GM21723 (cell line): ENCODE data around the gene AFF1.
"Not testable (repeated sequence)": the region's sequence is repeated elsewhere in the genome, so short reads cannot be mapped to it uniquely, and the experiment has no call there.

Experiments used
- ATAC-seq: cut with Tn5 transposase; IDR thresholded peaks from one replicate; pipeline ENCODE4 v1.9.1; 2021; ENCODE audit warnings: mild to moderate bottlenecking, moderate library complexity; ENCODE audit not compliant: unreplicated experiment

AFF1 gene

DNA sequence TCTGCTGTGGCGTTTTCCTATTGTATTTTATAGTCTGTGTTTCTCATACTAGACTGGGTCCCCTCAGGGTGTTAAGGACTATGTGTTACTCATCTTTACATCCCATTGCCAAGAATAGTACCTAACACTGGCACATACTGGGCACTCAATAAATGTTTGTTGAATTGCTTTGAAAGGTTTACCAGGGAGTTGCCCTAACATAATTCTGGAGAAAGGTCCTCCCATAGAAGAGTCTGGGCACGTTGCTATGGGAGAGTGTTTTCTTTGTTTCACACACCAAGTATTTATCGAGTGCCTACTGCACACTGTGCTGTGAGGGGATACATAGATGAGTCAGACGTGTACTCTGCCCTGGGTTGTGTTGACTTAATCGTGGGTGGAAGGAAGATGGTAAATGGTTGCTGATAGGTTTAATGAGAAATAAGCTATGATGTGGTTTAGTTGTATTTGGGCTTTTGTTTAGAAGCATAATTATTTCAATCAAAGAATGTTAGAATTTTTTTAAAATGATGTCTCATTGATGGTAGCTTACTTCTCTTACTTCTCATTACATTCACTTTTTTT, 42.9 kb downstream of the AFF1 start:
- peak; percentile 85 for ATAC-seq

- ATAC-seq: no peak
Observed at GRCh38 chr4:86978709-86979108, 43.9 kb downstream of the AFF1 start.

DNA sequence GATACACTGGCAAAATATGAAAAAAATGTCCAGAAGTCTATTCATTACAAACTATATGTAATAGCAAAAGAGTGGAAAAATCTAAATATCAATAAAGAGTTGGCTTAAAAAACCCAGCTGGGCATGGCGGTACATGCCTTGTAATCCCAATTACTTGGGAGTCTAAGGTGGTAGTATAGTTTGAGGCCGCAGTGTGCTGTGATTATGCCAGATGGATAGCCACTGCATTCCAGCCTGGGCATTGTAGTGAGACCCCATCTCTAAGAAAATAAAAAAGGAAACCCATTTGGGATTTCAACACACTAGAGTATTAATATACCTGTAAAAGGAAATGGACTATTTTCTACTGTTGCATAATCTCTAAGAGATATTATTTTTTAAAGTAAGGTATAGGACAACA, 45.4 kb downstream of the AFF1 start:
- ATAC-seq: no peak

DNA sequence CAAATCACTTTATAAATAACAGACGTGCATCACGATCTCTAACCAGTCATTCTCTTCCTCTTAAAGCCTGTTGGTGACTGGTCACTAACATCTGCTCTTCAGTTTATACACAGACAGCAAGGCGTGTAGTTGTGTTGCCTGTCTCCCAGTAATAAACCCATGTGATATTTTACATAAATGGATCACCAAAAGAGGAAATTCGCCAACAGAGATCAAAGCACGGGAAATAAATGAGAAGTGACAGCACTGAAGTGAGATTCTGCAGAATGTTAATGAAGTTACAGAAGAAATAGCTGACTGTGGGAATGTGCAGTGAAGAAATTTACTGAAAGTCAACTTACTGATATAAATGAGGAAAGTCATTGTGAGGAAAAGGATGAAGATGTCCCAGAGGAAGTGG, 47.0 kb downstream of the AFF1 start:
- no peak for ATAC-seq

DNA sequence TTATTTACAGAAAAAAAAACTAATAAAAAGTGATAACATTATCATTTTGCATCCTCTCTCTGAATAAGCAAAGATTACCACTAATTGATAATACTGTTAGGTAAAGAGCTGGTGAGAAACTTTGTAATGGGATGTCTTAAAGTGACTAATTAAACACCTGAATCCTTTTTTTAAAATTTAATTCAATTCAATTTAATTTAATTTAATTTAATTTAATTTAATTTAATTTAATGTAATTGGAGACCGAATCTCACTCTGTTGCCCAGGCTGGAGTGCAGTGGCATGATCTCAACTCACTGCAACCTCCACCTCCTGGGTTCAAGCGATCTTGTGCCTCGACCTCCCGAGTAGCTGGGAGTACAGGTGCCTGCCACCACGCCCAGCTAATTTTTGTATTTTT, 51.0 kb downstream of the AFF1 start:
- ATAC-seq: not testable (repeated sequence)

- not testable (repeated sequence) for ATAC-seq
Observed at GRCh38 chr4:86989658-86990057, 54.8 kb downstream of the AFF1 start.

GRCh38 chr4:86990510-86990909, 55.7 kb downstream of the AFF1 start:
- no peak for ATAC-seq

GRCh38 chr4:86991994-86992393, 57.2 kb downstream of the AFF1 start:
- ATAC-seq: no peak

DNA sequence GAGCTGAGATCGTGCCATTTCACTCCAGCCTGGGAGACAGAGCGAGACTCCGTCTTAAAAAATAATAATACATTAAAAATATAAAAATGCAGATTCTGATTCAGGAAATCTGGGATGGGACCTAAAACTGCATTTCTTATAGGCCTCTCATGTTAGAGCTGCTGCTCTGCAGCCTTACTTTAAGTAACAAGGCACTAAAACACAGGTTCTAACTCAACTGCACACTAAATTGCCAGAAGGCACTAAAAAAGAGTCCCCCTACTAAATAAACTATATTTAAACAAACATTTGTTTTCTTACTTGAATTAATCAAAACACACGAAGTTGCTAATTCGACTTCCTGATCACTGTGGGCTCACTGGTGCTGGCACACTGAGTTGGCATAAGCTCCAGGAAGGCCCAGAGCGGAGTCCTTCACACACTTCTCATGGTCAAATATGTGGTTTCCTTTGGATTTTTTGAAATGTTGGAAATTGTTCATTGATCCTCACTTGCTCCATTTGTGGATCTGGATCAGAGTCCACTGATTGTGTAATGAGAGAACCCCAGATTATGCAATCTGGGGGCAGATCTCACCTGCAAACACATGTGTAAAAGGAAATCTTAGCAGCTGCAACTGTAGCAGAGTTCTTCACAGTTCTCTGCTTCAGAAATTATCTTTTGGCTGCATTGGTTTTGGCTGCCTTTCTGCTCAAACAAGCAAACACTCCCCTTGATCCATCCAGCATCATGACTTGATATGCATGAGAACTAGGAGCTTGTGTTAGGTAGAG, 59.3 kb downstream of the AFF1 start:
- ATAC-seq: no peak

DNA sequence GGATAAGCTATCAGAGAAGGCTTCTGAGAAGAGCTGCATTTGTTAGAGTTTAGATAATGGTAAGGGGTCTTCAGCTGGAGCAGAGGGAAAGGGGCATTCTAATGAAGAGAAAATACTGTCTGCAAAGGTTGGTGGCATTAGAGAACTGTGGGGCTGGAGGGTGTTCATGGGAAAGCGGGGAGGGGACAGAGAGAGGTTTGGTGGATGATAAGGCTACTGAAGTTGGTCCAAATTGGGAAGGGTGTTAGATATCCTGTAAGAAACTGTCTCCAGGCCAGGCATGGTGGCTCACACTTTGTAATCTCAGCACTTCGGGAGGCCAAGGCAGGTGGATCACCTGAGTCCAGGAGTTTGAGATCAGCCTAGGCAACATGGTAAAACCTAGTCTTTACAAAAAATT, 59.9 kb downstream of the AFF1 start:
- ATAC-seq: no peak

GRCh38 chr4:86996510-86996909, 61.7 kb downstream of the AFF1 start:
- ATAC-seq: not testable (repeated sequence)

DNA sequence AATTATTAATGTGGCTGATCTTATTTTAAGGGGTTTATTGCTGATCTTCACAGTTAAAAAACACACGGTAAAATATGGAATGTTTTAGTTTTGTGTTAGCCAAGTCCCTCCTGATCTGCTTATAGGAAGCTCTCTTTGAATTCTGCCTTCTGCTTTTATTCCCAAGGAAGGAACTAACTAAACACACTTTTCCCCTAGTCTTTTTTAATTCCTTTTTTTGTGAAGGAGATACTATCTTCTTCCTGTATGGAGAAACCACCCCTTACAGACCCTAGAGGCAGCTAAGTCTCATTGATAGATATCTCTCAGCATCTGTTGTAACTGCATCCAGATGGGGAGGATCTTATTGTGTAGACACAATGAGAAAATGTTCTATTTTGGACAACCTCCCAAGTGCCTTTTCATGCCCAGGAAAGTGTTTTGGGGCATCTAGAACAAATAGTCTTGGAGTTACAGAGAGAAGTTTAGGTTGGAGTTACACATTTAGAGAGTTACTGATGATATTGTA, 64.4 kb downstream of the AFF1 start:
- no peak for ATAC-seq

- no peak for ATAC-seq
Observed at GRCh38 chr4:87002682-87003043, 67.9 kb downstream of the AFF1 start.

GRCh38 chr4:87003266-87003665, 68.5 kb downstream of the AFF1 start:
- no peak for ATAC-seq

DNA sequence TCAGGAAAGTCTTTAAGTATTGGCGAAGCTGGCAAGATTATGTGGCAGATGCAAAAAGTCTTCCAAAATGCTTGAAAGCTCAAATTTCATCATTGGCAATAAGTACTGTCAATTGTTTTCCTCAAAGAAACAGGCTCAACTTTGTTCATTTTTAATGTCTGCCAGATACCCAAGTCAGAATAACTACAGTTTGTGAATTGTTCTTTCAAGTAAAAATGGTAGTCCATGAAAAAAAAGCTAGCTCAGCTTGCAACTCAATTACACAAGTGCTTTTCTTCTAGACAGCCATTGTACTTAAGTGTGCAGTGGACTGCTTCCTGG, 70.5 kb downstream of the AFF1 start:
- ATAC-seq: no peak

DNA sequence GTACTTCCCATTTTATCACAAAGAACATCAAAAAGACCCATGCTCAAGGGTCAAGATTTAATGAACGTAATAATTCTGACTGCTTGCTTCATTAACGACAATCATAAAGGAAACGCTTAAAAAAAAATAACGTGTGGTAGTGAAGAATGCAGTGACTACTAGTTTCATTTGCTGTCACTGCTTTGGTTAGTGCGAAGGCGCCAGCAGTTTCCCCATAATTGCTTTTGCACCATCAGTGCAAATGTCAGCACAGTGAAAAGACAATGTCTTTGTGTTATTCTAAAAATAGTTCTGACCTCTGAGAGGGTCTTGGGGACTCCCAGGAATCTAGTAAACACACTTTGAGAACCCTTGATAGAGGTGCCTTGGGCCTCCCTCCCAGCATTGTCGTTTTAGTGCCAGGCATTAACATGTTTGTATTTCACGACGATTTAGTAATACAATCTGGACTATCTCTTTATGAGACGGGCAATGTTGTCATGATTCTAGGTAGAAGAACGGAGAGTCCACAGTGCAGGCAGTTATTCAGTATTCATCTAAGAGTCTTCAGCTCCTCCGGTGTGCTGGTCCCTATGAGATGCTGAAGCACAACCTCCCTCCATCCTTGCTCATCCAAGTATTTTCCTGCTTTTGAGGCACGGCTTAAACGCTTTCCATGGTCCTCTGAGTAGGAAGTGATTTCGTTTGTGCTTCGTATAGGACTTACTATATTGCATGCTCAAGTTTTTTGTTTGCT, 71.0 kb downstream of the AFF1 start:
- peak; percentile 24 for ATAC-seq

GRCh38 chr4:87006426-87006675, 71.5 kb downstream of the AFF1 start:
- ATAC-seq: peak; percentile 60

GRCh38 chr4:87006676-87007527, 72.1 kb downstream of the AFF1 start:
- ATAC-seq: peak; percentile 72

- ATAC-seq: no peak
Observed at GRCh38 chr4:87007528-87008446, 73.0 kb downstream of the AFF1 start.

DNA sequence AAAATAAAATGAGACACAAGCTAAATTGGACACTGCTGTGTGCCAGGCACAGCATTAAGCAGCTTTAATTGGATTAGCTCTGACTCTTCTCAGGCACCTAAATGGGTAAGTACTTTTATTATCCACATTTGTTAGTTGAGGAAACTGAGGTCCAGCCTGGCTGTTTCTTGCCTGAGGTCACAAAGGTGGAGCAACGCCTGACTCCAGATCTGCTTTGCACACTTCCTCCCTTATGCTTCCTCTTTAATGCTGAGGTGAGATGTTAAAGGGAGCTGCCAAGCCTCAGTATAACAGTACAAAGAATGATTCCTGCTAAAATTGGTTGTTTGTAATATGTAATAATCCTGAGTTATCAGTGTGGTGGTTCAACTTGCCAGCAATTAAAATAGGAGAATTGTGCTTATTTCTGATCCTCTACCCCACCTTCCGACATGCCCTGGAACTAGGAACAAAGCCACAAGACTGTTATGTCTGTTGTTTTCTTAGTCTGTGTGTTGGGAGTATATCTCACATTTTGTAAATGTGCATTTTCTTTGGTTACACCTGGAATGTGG, 74.4 kb downstream of the AFF1 start:
- ATAC-seq: no peak
